Measurements from ENCODE around the gene SCP2. TPM values are rescaled to one million over a fixed set of nuclear protein-coding genes. Genes with fewer than 3 reads are reported as not detected.

The SCP2 gene
- total and polyA plus RNA-seq, 4 donors = 85.6 to 157 (median 128) TPM

GRCh38 chr1:53067886-53068285 lies 140.8 kb downstream of the SCP2 start:
- peaks cover 0 to 3% (median 0%) of the 10 kb centered on the region in 3 donors for H3K27me3 ChIP-seq (ENCODE audit: control insufficient read depth in 3 of 3, insufficient read depth in 3 of 3, low read length in 2 of 3)
- H3K9ac ChIP-seq (ENCODE audit: insufficient read depth in 1 of 2, low read length in 2 of 2) = no peak overlapping the region
- H3K9me3 ChIP-seq (ENCODE audit: control insufficient read depth in 4 of 4, insufficient read depth in 3 of 4, low read length in 3 of 4) = no peaks in the 10 kb centered on the region
- peaks cover 0 to 24% (median 6%) of the 10 kb centered on the region in 5 donors for H3K4me1 ChIP-seq (ENCODE audit: control insufficient read depth in 5 of 5, insufficient read depth in 5 of 5, low read length in 5 of 5)
- WGBS, 2 donors = 92 to 97% methylated on average over 2 of the region's 2 CpGs
- ATAC-seq (ENCODE audit: insufficient read depth, low FRiP score) (no peak), DNase-seq (no peak)
- H3K27ac ChIP-seq (ENCODE audit: low read depth in 1 of 2, low read length in 1 of 2) = no peak overlapping the region
- H3K36me3 ChIP-seq (ENCODE audit: control insufficient read depth in 4 of 4, insufficient read depth in 4 of 4, low read length in 4 of 4) = peaks cover 0 to 5% (median 0%) of the 10 kb centered on the region in 4 donors
- no peak overlapping the region for H3K4me3 ChIP-seq
- TF ChIP-seq CTCF (IDR thresholded peaks at IDR 0.05; ENCODE audit: control extremely low read depth, extremely low read depth) = no peak

- DNase-seq (no peak), ATAC-seq (ENCODE audit: insufficient read depth, low FRiP score) (no peak)
- H3K9me3 ChIP-seq (ENCODE audit: control insufficient read depth in 4 of 4, insufficient read depth in 3 of 4, low read length in 3 of 4) = no peaks in the 10 kb centered on the region
- H3K4me1 ChIP-seq (ENCODE audit: control insufficient read depth in 5 of 5, insufficient read depth in 5 of 5, low read length in 5 of 5) = peaks cover 0 to 18% (median 6%) of the 10 kb centered on the region in 5 donors
- no peak overlapping the region for H3K9ac ChIP-seq (ENCODE audit: insufficient read depth in 1 of 2, low read length in 2 of 2)
- no peak overlapping the region for H3K4me3 ChIP-seq
- 91 to 93% methylated on average over 7 of the region's 7 CpGs for WGBS, 2 donors
- TF ChIP-seq CTCF (IDR thresholded peaks at IDR 0.05; ENCODE audit: control extremely low read depth, extremely low read depth) = no peak
- H3K27me3 ChIP-seq (ENCODE audit: control insufficient read depth in 3 of 3, insufficient read depth in 3 of 3, low read length in 2 of 3) = no peaks in the 10 kb centered on the region
- H3K36me3 ChIP-seq (ENCODE audit: control insufficient read depth in 4 of 4, insufficient read depth in 4 of 4, low read length in 4 of 4) = peaks cover 0 to 5% (median 0%) of the 10 kb centered on the region in 4 donors
- no peak overlapping the region for H3K27ac ChIP-seq (ENCODE audit: low read depth in 1 of 2, low read length in 1 of 2)
Measured at GRCh38 chr1:53068314-53069099, 141.4 kb downstream of the SCP2 start.

- H3K4me3 ChIP-seq = no peak overlapping the region
- H3K9ac ChIP-seq (ENCODE audit: insufficient read depth in 1 of 2, low read length in 2 of 2) = no peak overlapping the region
- peaks cover 0 to 5% (median 0%) of the 10 kb centered on the region in 4 donors for H3K36me3 ChIP-seq (ENCODE audit: control insufficient read depth in 4 of 4, insufficient read depth in 4 of 4, low read length in 4 of 4)
- H3K27me3 ChIP-seq (ENCODE audit: control insufficient read depth in 3 of 3, insufficient read depth in 3 of 3, low read length in 2 of 3) = no peaks in the 10 kb centered on the region
- TF ChIP-seq CTCF (IDR thresholded peaks at IDR 0.05; ENCODE audit: control extremely low read depth, extremely low read depth) = no peak
- no peaks in the 10 kb centered on the region for H3K9me3 ChIP-seq (ENCODE audit: control insufficient read depth in 4 of 4, insufficient read depth in 3 of 4, low read length in 3 of 4)
- DNase-seq (no peak), ATAC-seq (ENCODE audit: insufficient read depth, low FRiP score) (no peak)
- H3K27ac ChIP-seq (ENCODE audit: low read depth in 1 of 2, low read length in 1 of 2) = no peak overlapping the region
- H3K4me1 ChIP-seq (ENCODE audit: control insufficient read depth in 5 of 5, insufficient read depth in 5 of 5, low read length in 5 of 5) = peaks cover 0 to 14% (median 6%) of the 10 kb centered on the region in 5 donors
- WGBS, 2 donors = 87 to 89% methylated on average over 7 of the region's 7 CpGs
Measured at GRCh38 chr1:53069265-53069662, 142.2 kb downstream of the SCP2 start.
